SK-N-SH (cell line): ENCODE data around the gene RAI1. TPM values are rescaled to one million over a fixed set of nuclear protein-coding genes. Genes with fewer than 3 reads are reported as not detected.
A peak's percentile ranks its signal among the peaks of the same experiment; 100 is the strongest.

Experiments used
- CTCF ChIA-PET: fragments of 300-600, 350-600 bp; formaldehyde crosslinking; extraction: SDS; loops from one replicate; lab custom pipeline; 2021; lab: Yijun Ruan, JAX
- POLR2A ChIA-PET: fragments of 350-600 bp; sonication (Branson Sonifier 250); formaldehyde crosslinking; extraction: SDS; loops from one replicate; lab custom pipeline; 2020; ENCODE audit warnings: antibody characterized with exemption, inconsistent platforms; lab: Yijun Ruan, JAX
- DNase-seq: peaks from one replicate; pipeline ENCODE4 v3.0.0; 2012
- H2AFZ ChIP-seq: fragments of 200-600 bp; sonication (generic); 2 replicates; pipeline ENCODE4 v1.8.1; 2016; ENCODE audit warnings: antibody characterized with exemption, mild to moderate bottlenecking, low read depth
- H3F3A ChIP-seq: fragments of 200-600 bp; sonication (generic); replicated peaks from 2 replicates; pipeline ENCODE3; 2016; ENCODE audit warnings: antibody characterized with exemption, mild to moderate bottlenecking; ENCODE audit not compliant: insufficient read depth
- H3K27ac ChIP-seq, 2 experiments: fragments of 200-500 bp in 1 of 2; fragments of 200-600 bp in 1 of 2; sonication (Bioruptor generic) in 1 of 2; sonication (generic), shearing (Covaris generic) in 1 of 2; 2 replicates each; pipeline versions ENCODE4 v1.5.1 to v1.6.1; 2014 to 2016; ENCODE audit warnings: low read depth in 2 of 2, inconsistent platforms in 1 of 2, low read length in 1 of 2, mild to moderate bottlenecking in 1 of 2, mixed read lengths in 1 of 2
- H3K27me3 ChIP-seq: fragments of 200-600 bp; sonication (generic), shearing (Covaris generic); 2 replicates; pipeline ENCODE4 v1.6.1; 2016; ENCODE audit warnings: mixed run types; ENCODE audit not compliant: insufficient read depth
- H3K36me3 ChIP-seq, 2 experiments: fragments of 200-500 bp in 1 of 2; fragments of 200-600 bp in 1 of 2; sonication (Bioruptor generic) in 1 of 2; sonication (generic) in 1 of 2; replicated peaks in 1 of 2; 2 replicates each; pipeline versions ENCODE3 to v1.5.1; 2014 to 2016; ENCODE audit warnings: low read length in 1 of 2, mild to moderate bottlenecking in 1 of 2; ENCODE audit not compliant: insufficient read depth in 2 of 2, control insufficient read depth in 1 of 2
- H3K4me1 ChIP-seq, 2 experiments: fragments of 200-500 bp in 1 of 2; fragments of 200-600 bp in 1 of 2; sonication (Bioruptor generic) in 1 of 2; sonication (generic), shearing (Covaris generic) in 1 of 2; 2 replicates each; pipeline versions ENCODE4 v1.5.1 to v1.6.1; 2014 to 2016; ENCODE audit warnings: low read depth in 1 of 2, low read length in 1 of 2, mixed run types in 1 of 2; ENCODE audit not compliant: insufficient read depth in 2 of 2, control insufficient read depth in 1 of 2
- H3K4me2 ChIP-seq: fragments of 200-600 bp; sonication (generic), shearing (Covaris generic); 2 replicates; pipeline ENCODE4 v1.6.1; 2017; ENCODE audit warnings: mixed run types
- H3K4me3 ChIP-seq, 2 experiments: fragments of 200-500 bp in 1 of 2; fragments of 200-600 bp in 1 of 2; sonication (Bioruptor generic) in 1 of 2; sonication (generic), shearing (Covaris generic) in 1 of 2; 2 replicates each; pipeline versions ENCODE4 v1.5.1 to v1.8.1; 2014 to 2016; ENCODE audit warnings: low read depth in 2 of 2, inconsistent platforms in 1 of 2, low read length in 1 of 2, mild to moderate bottlenecking in 1 of 2, mixed read lengths in 1 of 2, moderate library complexity in 1 of 2
- H3K79me2 ChIP-seq: fragments of 200-600 bp; sonication (generic); 2 replicates; pipeline ENCODE4 v1.8.1; 2017; ENCODE audit warnings: mild to moderate bottlenecking; ENCODE audit not compliant: insufficient read depth
- H3K9ac ChIP-seq: fragments of 200-600 bp; sonication (generic); 2 replicates; pipeline ENCODE4 v1.6.1; 2017; ENCODE audit warnings: mixed run types
- H3K9me2 ChIP-seq: fragments of 200-600 bp; sonication (generic); 2 replicates; pipeline ENCODE4 v1.6.1; 2017; ENCODE audit warnings: mixed run types
- H3K9me3 ChIP-seq: fragments of 200-600 bp; sonication (generic); 2 replicates; pipeline ENCODE4 v1.6.1; 2017; ENCODE audit warnings: mixed run types, mild to moderate bottlenecking, moderate library complexity
- H4K20me1 ChIP-seq: fragments of 200-600 bp; sonication (generic); 2 replicates; pipeline ENCODE4 v1.6.1; 2017; ENCODE audit warnings: mild to moderate bottlenecking, mixed run types; ENCODE audit not compliant: insufficient read depth
- CTCF ChIP-seq: fragments of 200-600 bp; sonication (generic); IDR thresholded peaks from 2 replicates; pipeline ENCODE4 v1.6.1; 2017; ENCODE audit warnings: antibody characterized with exemption, mild to moderate bottlenecking, moderate library complexity
- ELF1 ChIP-seq: IDR thresholded peaks from 2 replicates; pipeline ENCODE4 v1.4.0; 2012
- EP300 ChIP-seq, 2 experiments: IDR thresholded peaks; 2 replicates each; pipeline versions ENCODE4 v1.4.0 to v1.6.1; 2012; ENCODE audit warnings: borderline replicate concordance in 1 of 2, low read depth in 1 of 2, low read length in 1 of 2
- FOSL2 ChIP-seq: IDR thresholded peaks from 2 replicates; pipeline ENCODE4 v1.4.0; 2012; ENCODE audit warnings: low read depth, mild to moderate bottlenecking, moderate library complexity, borderline replicate concordance
- FOXJ3 ChIP-seq: sonication (generic); formaldehyde crosslinking; IDR thresholded peaks from 2 replicates; pipeline ENCODE4 v1.5.1; 2020; ENCODE audit warnings: mild to moderate bottlenecking, missing genetic modification reagents
- FOXM1 ChIP-seq: IDR thresholded peaks from 2 replicates; pipeline ENCODE4 v1.4.0; 2012; ENCODE audit warnings: low read depth, mild to moderate bottlenecking
- GABPA ChIP-seq: IDR thresholded peaks from 2 replicates; pipeline ENCODE4 v1.4.0; 2012; ENCODE audit warnings: low read depth, mild to moderate bottlenecking
- PBX3 ChIP-seq: IDR thresholded peaks from 2 replicates; pipeline ENCODE4; 2012
- POLR2AphosphoS5 ChIP-seq: IDR thresholded peaks from 2 replicates; pipeline ENCODE4 v1.6.1; 2012; ENCODE audit warnings: low read depth, low read length
- RAD21 ChIP-seq: IDR thresholded peaks from 2 replicates; pipeline ENCODE4 v1.6.1; 2012; ENCODE audit warnings: mild to moderate bottlenecking, low read length
- REST ChIP-seq: IDR thresholded peaks from 2 replicates; pipeline ENCODE4 v1.6.1; 2012; ENCODE audit warnings: mild to moderate bottlenecking, low read depth, low read length, moderate library complexity
- RFX5 ChIP-seq: IDR thresholded peaks from 2 replicates; pipeline ENCODE4 v1.6.1; 2012; ENCODE audit warnings: mild to moderate bottlenecking, improper control_type of control experiment, low read length
- TEAD4 ChIP-seq: IDR thresholded peaks from 2 replicates; pipeline ENCODE4 v1.4.0; 2012; ENCODE audit warnings: mild to moderate bottlenecking, borderline replicate concordance; ENCODE audit not compliant: insufficient read depth
- USF2 ChIP-seq: fragments of 150-350 bp; IDR thresholded peaks from 2 replicates; pipeline ENCODE4 v1.6.1; 2017; ENCODE audit warnings: antibody characterized with exemption, low read length, low read depth, borderline replicate concordance
- WGBS: methylation state at CpG from one replicate; pipeline ENCODE4 v1.1.6; 2017; ENCODE audit warnings: low lambda C conversion rate; 5-methylcytosine and 5-hydroxymethylcytosine counted together
- polyA plus RNA-seq, 3 experiments: library from polyadenylated mRNA; depleted of rRNA; stranded (reverse); fragments of >200 nt; gene quantifications; 2 replicates each; pipeline ENCODE4 v1.2.3, GENCODE V29; 2012

The RAI1 gene
- polyA plus RNA-seq, 1 of the 3 experiments (the other 2 are of a cell fraction), result 4.7 TPM

GRCh38 chr17:17841601-17842025, 160.4 kb downstream of the RAI1 start (continued):
- no peak for TF ChIP-seq REST
- TF ChIP-seq FOXJ3 (CRISPR knock-in tag), result no peak
- TF ChIP-seq FOSL2, result no peak

GRCh38 chr17:17842111-17842876, 161.0 kb downstream of the RAI1 start:
- no peak for DNase-seq
- Histone ChIP-seq H3K27ac (peak overlapping the region in 1 of 2 experiments; percentile 98; a peak in 2 of 4 replicates), H3K9ac (no peak overlapping the region), H3F3A (peaks cover 16% of the 10 kb centered on the region), H3K36me3 (peaks cover 0 to 10% of the 10 kb centered on the region in 2 experiments), H3K27me3 (no peaks in the 10 kb centered on the region), H3K4me3 (no peak overlapping the region), H2AFZ (no peak overlapping the region), H4K20me1 (no peaks in the 10 kb centered on the region), H3K4me2 (no peak overlapping the region), H3K9me3 (no peaks in the 10 kb centered on the region), H3K9me2 (no peaks in the 10 kb centered on the region), H3K79me2 (no peaks in the 10 kb centered on the region), H3K4me1 (peaks cover 18 to 87% of the 10 kb centered on the region in 2 experiments; a peak in 3 of 4 replicates)
- CTCF ChIA-PET, result interaction anchor here (1.2 to 8.1 kb wide), 4 partner anchors 12 to 161 kb away, joined by 3 to 48 read pairs (median 6); partner anchors contain the start of gene RAI1
- WGBS, result 100% methylated on average over 3 of the region's 9 CpGs
- POLR2A ChIA-PET, result interaction anchor here (2.2 kb wide), 1 partner anchor 11 kb away, joined by 8 read pairs; no protein-coding TSS in a partner anchor
- TF ChIP-seq RFX5, result no peak

GRCh38 chr17:17843096-17843495, 161.8 kb downstream of the RAI1 start:
- no peaks in the 10 kb centered on the region for H3K27me3 ChIP-seq
- H4K20me1 ChIP-seq, result no peaks in the 10 kb centered on the region
- H3K9ac ChIP-seq, result no peak overlapping the region
- WGBS, result 97% methylated on average over 3 of the region's 4 CpGs
- no peaks in the 10 kb centered on the region for H3K79me2 ChIP-seq
- H3F3A ChIP-seq, result peaks cover 10% of the 10 kb centered on the region
- H3K36me3 ChIP-seq, result peaks cover 0 to 16% of the 10 kb centered on the region in 2 experiments
- POLR2A ChIA-PET, result no interaction called here
- no peak overlapping the region; a peak in 1 of 4 replicates for H3K27ac ChIP-seq
- H3K4me1 ChIP-seq, result peaks cover 12 to 86% of the 10 kb centered on the region in 2 experiments; a peak in 3 of 4 replicates
- no peaks in the 10 kb centered on the region for H3K9me3 ChIP-seq
- CTCF ChIA-PET, result interaction anchor here (1.4 to 8.1 kb wide), 2 partner anchors 18 to 55 kb away, joined by 4 to 48 read pairs; no protein-coding TSS in a partner anchor
- no peak for DNase-seq
- H3K4me2 ChIP-seq, result no peak overlapping the region
- no peak overlapping the region for H2AFZ ChIP-seq
- no peak overlapping the region for H3K4me3 ChIP-seq
- no peak for TF ChIP-seq TEAD4
- TF ChIP-seq CTCF, result no peak
- TF ChIP-seq POLR2AphosphoS5, result no peak; the same call in 1 of the 2 replicates
- TF ChIP-seq RFX5, result no peak
- no peak for TF ChIP-seq EP300 (IDR thresholded peaks at IDR 0.05; ENCODE audit: borderline replicate concordance in 1 of 2, low read depth in 1 of 2, low read length in 1 of 2)
- TF ChIP-seq GABPA, result no peak
- TF ChIP-seq PBX3, result no peak
- no peak for TF ChIP-seq ELF1
- no peak for TF ChIP-seq FOSL2
- no peak for TF ChIP-seq USF2
- no peak for TF ChIP-seq FOXM1
- TF ChIP-seq RAD21, result no peak
- TF ChIP-seq, all 33 proteins: peak for 0
- no peaks in the 10 kb centered on the region for H3K9me2 ChIP-seq
